Glutamatergic neuron (in vitro differentiated cells): ENCODE results near the gene OTOGL. TPM values are rescaled to one million over a fixed set of nuclear protein-coding genes. Genes with fewer than 3 reads are reported as not detected.
A peak's percentile ranks its signal among the peaks of the same experiment; 100 is the strongest.

ENCODE experiments used
- DNase-seq: peaks from one replicate; pipeline ENCODE4 v3.0.0; 2022
- H3K27ac Mint-ChIP-seq: one replicate; pipeline ENCODE4 v1.8.0; 2020; ENCODE audit warnings: mild to moderate bottlenecking, mixed read lengths, inconsistent platforms; ENCODE audit not compliant: unreplicated experiment
- H3K27me3 Mint-ChIP-seq: one replicate; pipeline ENCODE4 v1.8.0; 2020; ENCODE audit warnings: mild to moderate bottlenecking, moderate library complexity, mixed read lengths, inconsistent platforms; ENCODE audit not compliant: unreplicated experiment
- H3K36me3 Mint-ChIP-seq: one replicate; pipeline ENCODE4 v1.8.0; 2020; ENCODE audit warnings: mild to moderate bottlenecking, mixed read lengths, inconsistent platforms; ENCODE audit not compliant: unreplicated experiment
- H3K4me1 Mint-ChIP-seq: one replicate; pipeline ENCODE4 v1.8.0; 2020; ENCODE audit warnings: mild to moderate bottlenecking, low read depth, mixed read lengths, inconsistent platforms; ENCODE audit not compliant: unreplicated experiment
- H3K4me3 Mint-ChIP-seq: one replicate; pipeline ENCODE4 v1.8.0; 2020; ENCODE audit warnings: mild to moderate bottlenecking, mixed read lengths, inconsistent platforms; ENCODE audit not compliant: unreplicated experiment
- H3K9me3 Mint-ChIP-seq: one replicate; pipeline ENCODE4 v1.8.0; 2020; ENCODE audit warnings: mild to moderate bottlenecking, moderate library complexity, mixed read lengths, inconsistent platforms; ENCODE audit not compliant: unreplicated experiment
- CTCF ChIP-seq: fragments of 200-600 bp; sonication (generic); IDR thresholded peaks from one replicate; pipeline ENCODE4 v1.5.0; 2021; ENCODE audit not compliant: partially characterized antibody, unreplicated experiment
- total RNA-seq: library from RNA; stranded (reverse); fragmentation: NEBNext Ultra II Directional; extraction: Animal tissue kit (Norgen Biotek cat#: 25700); gene quantifications from one replicate; pipeline ENCODE4 v1.2.1, GENCODE V29; 2021; ENCODE audit not compliant: unreplicated experiment

The OTOGL gene
- total RNA-seq, 1 donor from 2014 or later = 0.83 TPM

GRCh38 chr12:80268924-80269749 is 169.8 kb downstream of the OTOGL start:
- H3K27me3 Mint-ChIP-seq = no peaks in the 10 kb centered on the region
- no peaks in the 10 kb centered on the region for H3K9me3 Mint-ChIP-seq
- TF ChIP-seq CTCF = no peak
- H3K36me3 Mint-ChIP-seq = no peaks in the 10 kb centered on the region
- H3K27ac Mint-ChIP-seq = no peak overlapping the region
- DNase-seq = no peak
- no peaks in the 10 kb centered on the region for H3K4me1 Mint-ChIP-seq
- no peak overlapping the region for H3K4me3 Mint-ChIP-seq

- Mint-ChIP-seq H3K36me3 (no peaks in the 10 kb centered on the region), H3K9me3 (no peaks in the 10 kb centered on the region), H3K27me3 (no peaks in the 10 kb centered on the region), H3K4me1 (no peaks in the 10 kb centered on the region), H3K27ac (no peak overlapping the region), H3K4me3 (no peak overlapping the region)
- peak; percentile 82 for TF ChIP-seq CTCF
- no peak for DNase-seq
Observed at GRCh38 chr12:80269803-80270552, 170.6 kb downstream of the OTOGL start.

GRCh38 chr12:80271780-80272179 is 172.4 kb downstream of the OTOGL start:
- Mint-ChIP-seq H3K27me3 (no peaks in the 10 kb centered on the region), H3K4me3 (no peak overlapping the region), H3K9me3 (no peaks in the 10 kb centered on the region), H3K27ac (no peak overlapping the region), H3K36me3 (no peaks in the 10 kb centered on the region), H3K4me1 (no peaks in the 10 kb centered on the region)
- TF ChIP-seq CTCF = no peak
- DNase-seq = no peak

- no peak for TF ChIP-seq CTCF
- Mint-ChIP-seq H3K27me3 (no peaks in the 10 kb centered on the region), H3K4me1 (no peaks in the 10 kb centered on the region), H3K27ac (no peak overlapping the region), H3K4me3 (no peak overlapping the region), H3K36me3 (no peaks in the 10 kb centered on the region), H3K9me3 (no peaks in the 10 kb centered on the region)
- DNase-seq = no peak
Observed at GRCh38 chr12:80272387-80272915, 173.1 kb downstream of the OTOGL start.
